Retinal pigment epithelial cell (primary cell): ENCODE results near the gene RNF125.

Source experiments
- DNase-seq: peaks from one replicate; pipeline ENCODE4 v3.0.0-alpha.2; 2010; ENCODE audit warnings: low read depth
- H3K4me3 ChIP-seq: 2 replicates; pipeline ENCODE4 v1.5.1; 2011; ENCODE audit warnings: mild to moderate bottlenecking, low read length, control low read depth, moderate library complexity
- TF ChIP-seq, protein P1 (sequence below): conservative IDR thresholded peaks from 2 replicates; pipeline ENCODE4 v1.5.1; 2011; ENCODE audit warnings: low read depth, low read length, control low read depth, inconsistent platforms

Gene RNF125

DNA sequence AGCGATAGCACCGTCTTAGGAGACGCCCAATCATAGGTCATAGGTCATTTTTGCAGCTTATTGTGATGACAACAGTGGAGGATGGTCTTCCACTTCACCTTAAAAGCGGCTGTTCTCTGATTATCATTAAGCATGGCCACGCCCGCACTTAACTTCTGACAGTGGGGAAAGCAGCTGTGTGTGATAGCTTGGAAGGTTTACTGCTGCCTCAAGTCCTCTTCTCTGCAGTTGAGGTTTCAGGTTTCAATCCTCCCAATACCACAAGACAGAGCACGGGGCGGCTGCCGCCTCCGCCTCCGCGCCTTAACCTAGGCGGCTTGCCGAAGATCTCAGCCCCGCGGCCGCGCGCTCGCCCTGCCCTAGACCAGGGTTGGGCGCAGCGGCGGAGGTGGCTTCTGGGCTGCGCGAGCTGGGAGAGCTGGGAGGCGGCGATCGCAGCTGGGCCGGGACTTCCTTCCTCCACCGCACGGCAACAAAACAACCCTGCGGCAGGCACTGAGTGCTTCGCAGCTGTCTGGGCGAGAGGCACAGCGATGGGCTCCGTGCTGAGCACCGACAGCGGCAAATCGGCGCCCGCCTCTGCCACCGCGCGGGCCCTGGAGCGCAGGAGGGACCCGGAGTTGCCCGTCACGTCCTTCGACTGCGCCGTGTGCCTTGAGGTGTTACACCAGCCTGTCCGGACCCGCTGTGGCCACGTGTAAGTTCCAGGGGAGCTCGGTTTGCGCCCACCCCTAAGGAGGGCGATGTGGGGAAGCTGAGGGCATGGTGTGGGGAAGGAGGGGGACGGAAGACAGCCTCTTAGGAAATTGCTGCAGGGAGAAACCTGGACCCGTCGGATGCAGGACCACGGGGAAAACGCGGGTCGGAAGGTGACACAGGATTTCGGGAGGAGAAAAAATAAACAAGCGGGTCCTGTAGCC lies at the start of gene RNF125:
Gene RNF125 (plus strand): TSS at position 495 of the 920 bp plus-strand sequence. CDS start 39 bp downstream, at position 534.
- peak within 1 kb of the TSS; percentile 57 for H3K4me3 ChIP-seq
- peak; percentile 56 for DNase-seq
- TF ChIP-seq, protein P1, sequence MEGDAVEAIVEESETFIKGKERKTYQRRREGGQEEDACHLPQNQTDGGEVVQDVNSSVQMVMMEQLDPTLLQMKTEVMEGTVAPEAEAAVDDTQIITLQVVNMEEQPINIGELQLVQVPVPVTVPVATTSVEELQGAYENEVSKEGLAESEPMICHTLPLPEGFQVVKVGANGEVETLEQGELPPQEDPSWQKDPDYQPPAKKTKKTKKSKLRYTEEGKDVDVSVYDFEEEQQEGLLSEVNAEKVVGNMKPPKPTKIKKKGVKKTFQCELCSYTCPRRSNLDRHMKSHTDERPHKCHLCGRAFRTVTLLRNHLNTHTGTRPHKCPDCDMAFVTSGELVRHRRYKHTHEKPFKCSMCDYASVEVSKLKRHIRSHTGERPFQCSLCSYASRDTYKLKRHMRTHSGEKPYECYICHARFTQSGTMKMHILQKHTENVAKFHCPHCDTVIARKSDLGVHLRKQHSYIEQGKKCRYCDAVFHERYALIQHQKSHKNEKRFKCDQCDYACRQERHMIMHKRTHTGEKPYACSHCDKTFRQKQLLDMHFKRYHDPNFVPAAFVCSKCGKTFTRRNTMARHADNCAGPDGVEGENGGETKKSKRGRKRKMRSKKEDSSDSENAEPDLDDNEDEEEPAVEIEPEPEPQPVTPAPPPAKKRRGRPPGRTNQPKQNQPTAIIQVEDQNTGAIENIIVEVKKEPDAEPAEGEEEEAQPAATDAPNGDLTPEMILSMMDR, result no peak

DNA sequence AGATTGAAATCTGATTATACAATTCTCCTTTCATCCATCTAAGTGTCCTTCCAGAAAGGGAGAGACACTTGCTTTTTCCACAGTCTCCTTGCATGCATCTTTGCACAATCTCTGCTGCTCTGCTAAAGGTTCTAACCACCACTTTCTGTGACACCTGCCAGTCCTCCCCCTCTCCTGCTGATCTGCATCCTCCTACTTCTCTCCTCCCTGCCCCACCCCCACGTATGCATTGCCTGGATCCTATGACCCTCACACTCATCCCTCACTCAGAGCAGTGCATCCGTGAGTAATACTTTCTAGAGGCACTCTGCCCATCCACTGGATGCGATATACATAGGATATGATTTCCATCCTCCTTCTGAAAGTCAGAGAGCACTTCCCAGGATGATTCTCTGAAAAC lies 48.0 kb upstream of the RNF125 start:
- DNase-seq, result no peak
- no peak overlapping the region for H3K4me3 ChIP-seq
- TF ChIP-seq, protein P1, result no peak

DNA sequence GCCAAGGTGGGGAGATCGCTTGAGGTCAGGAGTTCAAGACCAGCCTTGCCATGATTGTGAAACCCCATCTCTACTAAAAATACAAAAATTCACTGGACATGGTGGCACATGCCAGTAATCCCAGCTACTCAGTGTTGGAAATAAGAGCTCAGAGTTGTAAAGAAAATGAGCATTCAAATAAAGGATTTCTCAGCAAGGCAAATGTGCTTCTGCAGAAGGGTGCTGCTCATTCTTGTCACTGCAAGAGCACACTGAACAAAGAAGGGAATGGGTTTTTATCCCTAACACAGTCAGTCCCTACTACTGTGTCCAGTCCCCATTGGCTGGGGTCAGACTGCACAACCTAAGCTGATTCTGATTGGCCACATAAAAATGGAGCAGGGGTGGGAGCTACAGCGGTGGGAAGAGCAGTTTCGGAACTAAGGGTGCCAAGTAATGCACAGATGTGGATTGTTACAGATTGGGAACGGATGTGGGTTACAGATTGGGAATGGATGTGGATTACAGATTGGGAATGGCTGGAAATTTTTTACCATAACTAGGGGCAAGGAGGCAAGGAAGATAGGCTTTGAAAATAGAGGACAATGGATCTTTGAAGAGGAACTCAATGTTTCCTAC lies 44.6 kb upstream of the RNF125 start:
- TF ChIP-seq, protein P1, result no peak
- DNase-seq, result no peak
- H3K4me3 ChIP-seq, result no peak overlapping the region

DNA sequence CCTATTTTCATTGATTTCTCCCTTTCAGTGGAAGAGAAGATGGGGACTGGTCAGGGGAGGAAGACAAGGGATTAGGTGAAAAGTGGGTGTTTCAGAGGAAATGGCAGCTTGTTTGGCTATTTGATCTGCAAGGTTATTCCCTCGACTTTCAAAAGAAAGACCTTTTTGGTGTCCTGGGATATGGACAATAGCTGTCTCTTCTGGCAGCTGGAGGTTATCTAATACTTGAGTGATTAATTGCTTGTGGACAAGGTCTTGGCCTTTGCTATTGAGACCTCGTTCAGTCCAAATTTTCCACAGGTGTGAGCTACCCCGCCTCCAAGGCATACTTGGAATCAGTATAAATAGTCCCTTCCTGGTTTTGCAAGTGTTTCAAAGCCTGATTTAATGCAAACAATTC lies 42.4 kb upstream of the RNF125 start:
- TF ChIP-seq, protein P1, result no peak
- no peak for DNase-seq
- no peak overlapping the region for H3K4me3 ChIP-seq

DNA sequence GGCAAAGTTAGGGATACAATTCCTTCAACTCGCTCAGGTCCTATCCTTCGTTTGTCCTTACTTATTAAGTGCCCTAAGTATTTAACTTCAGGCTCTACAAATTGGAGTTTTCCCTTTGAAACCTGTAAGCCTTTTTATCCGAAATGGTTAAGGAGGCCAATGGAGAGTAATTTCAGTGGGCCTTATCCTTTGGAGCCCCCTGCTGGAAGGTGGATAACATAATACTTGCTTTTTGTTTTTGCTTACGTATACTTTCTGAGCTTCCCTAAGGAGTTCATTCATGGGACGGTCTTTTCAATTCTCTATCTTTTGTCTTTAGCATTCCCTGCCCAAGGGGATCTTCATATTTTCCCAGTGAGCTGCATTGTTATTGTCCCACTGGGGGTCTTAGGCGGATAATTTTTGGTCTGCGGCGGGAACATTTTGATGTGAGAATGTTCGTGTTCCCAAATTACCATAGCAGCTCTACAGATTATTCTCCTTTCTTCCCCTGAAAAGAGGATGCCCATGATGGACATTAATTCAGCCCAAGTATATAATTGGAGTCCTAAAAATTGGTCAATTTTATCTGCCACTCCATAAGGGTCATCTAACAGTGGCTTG lies 41.3 kb upstream of the RNF125 start:
- no peak for DNase-seq
- H3K4me3 ChIP-seq, result no peak overlapping the region
- TF ChIP-seq, protein P1, result peak; percentile 74

DNA sequence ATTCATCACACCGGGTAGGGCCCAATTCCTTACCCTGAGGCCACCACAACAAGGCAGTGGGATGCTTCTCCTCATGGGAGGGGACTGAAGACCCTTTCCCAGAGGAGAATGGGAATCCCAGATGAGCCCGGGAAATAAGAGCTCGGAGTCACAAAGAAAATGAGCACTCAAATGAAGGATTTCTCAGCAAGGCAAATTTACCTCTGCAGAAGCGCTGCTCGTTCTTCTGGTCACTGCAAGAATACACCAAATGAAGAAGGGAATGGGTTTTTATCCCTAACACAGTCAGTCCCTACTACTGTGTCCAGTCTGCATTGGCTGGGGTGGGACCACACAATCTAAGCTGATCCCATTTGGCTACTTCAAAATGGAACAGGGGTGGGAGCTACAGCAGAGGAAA lies 40.0 kb upstream of the RNF125 start:
- DNase-seq, result no peak
- H3K4me3 ChIP-seq, result no peak overlapping the region
- TF ChIP-seq, protein P1, result no peak

DNA sequence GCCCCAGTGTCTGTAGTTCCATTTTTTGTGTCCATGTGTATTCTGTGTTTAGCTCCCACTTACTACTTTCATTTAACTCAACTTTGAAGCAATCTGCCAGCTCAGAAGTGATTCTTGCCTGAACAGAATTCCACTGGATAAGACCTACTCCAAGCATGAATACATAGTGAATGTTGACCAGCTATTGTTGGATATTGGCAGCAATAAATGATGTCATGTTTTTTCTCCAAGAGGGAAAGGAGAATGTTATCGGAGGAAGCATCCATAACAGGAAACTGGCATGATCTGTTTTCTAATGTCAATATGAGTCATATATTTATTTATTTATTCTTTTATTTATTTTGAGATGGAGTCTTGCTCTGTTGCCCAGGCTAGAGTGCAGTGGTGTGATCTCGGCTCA lies 38.9 kb upstream of the RNF125 start:
- DNase-seq, result no peak
- H3K4me3 ChIP-seq, result no peak overlapping the region
- TF ChIP-seq, protein P1, result no peak
